WTC11 (cell line): ENCODE results near the gene SPEM3. TPM values are rescaled to one million over a fixed set of nuclear protein-coding genes. Genes with fewer than 3 reads are reported as not detected.

Experiments
- ATAC-seq: fragments of 200-7000 bp; cut with Tn5 transposase; 2 replicates; pipeline ENCODE4 v1.10.0; 2021; ENCODE audit warnings: mild to moderate bottlenecking, moderate library complexity
- CTCF ChIA-PET: fragments of 300-600 bp; sonication (Branson Sonifier 250); formaldehyde crosslinking; loops from one replicate; lab custom pipeline; 2021; ENCODE audit warnings: antibody characterized with exemption; lab: Charles Lee
- POLR2A ChIA-PET: fragments of 350-600 bp; sonication (Branson Sonifier 250); formaldehyde crosslinking; loops from one replicate; lab custom pipeline; 2021; ENCODE audit warnings: antibody characterized with exemption; lab: Charles Lee
- DNase-seq: peaks from one replicate; pipeline ENCODE4 v3.0.0; 2021; ENCODE audit warnings: low spot score
- H3K27ac Mint-ChIP-seq: 2 replicates; pipeline ENCODE4 v1.8.0; 2021; ENCODE audit warnings: mixed read lengths
- H3K27me3 Mint-ChIP-seq: 2 replicates; pipeline ENCODE4 v1.8.0; 2021; ENCODE audit warnings: low read depth, mild to moderate bottlenecking, moderate library complexity, mixed read lengths
- H3K36me3 Mint-ChIP-seq: 2 replicates; pipeline ENCODE4 v1.8.0; 2021; ENCODE audit warnings: mixed read lengths
- H3K4me1 Mint-ChIP-seq: 2 replicates; pipeline ENCODE4 v1.8.0; 2022; ENCODE audit warnings: mixed read lengths
- H3K4me3 Mint-ChIP-seq: 2 replicates; pipeline ENCODE4 v1.8.0; 2021; ENCODE audit warnings: mild to moderate bottlenecking, moderate library complexity, mixed read lengths
- H3K9me3 Mint-ChIP-seq: 2 replicates; pipeline ENCODE4 v1.8.0; 2021; ENCODE audit warnings: mixed read lengths
- FOXK1 ChIP-seq: sonication (generic); formaldehyde crosslinking; IDR thresholded peaks from 2 replicates; pipeline ENCODE4 v1.8.0; 2022; ENCODE audit warnings: mild to moderate bottlenecking, moderate library complexity, missing genetic modification reagents
- GABPB1 ChIP-seq: sonication (generic); formaldehyde crosslinking; IDR thresholded peaks from 2 replicates; pipeline ENCODE4 v1.8.1; 2023; ENCODE audit warnings: mild to moderate bottlenecking, missing genetic modification reagents
- GTF2I ChIP-seq: fragments of 250-450 bp; sonication (Bioruptor Pico); conservative IDR thresholded peaks from 2 replicates; pipeline ENCODE4 v1.4.0; 2021; ENCODE audit warnings: mild to moderate bottlenecking
- JUN ChIP-seq: sonication (generic); formaldehyde crosslinking; IDR thresholded peaks from 2 replicates; pipeline ENCODE4 v1.8.0; 2023; ENCODE audit warnings: mild to moderate bottlenecking, missing genetic modification reagents
- MXD4 ChIP-seq: fragments of 250-450 bp; sonication (Bioruptor Pico); IDR thresholded peaks from 2 replicates; pipeline ENCODE4 v1.8.0; 2021; ENCODE audit warnings: mild to moderate bottlenecking, moderate library complexity, borderline replicate concordance
- NFYB ChIP-seq: sonication (generic); formaldehyde crosslinking; conservative IDR thresholded peaks from 2 replicates; pipeline ENCODE4 v1.8.0; 2022; ENCODE audit warnings: low read depth, missing genetic modification reagents
- RORB ChIP-seq: fragments of 250-450 bp; sonication (Bioruptor Pico); IDR thresholded peaks from 2 replicates; pipeline ENCODE4 v1.9.0; 2021; ENCODE audit warnings: mild to moderate bottlenecking
- SMAD3 ChIP-seq: sonication (generic); formaldehyde crosslinking; IDR thresholded peaks from 2 replicates; pipeline ENCODE4 v1.8.0; 2022; ENCODE audit warnings: missing genetic modification reagents, mild to moderate bottlenecking, borderline replicate concordance
- ZBTB21 ChIP-seq: sonication (generic); formaldehyde crosslinking; IDR thresholded peaks from 2 replicates; pipeline ENCODE4 v1.8.1; 2023; ENCODE audit warnings: mild to moderate bottlenecking, missing genetic modification reagents, borderline replicate concordance
- ZNF671 ChIP-seq: fragments of 250-450 bp; sonication (Bioruptor Pico); IDR thresholded peaks from 2 replicates; pipeline ENCODE4 v1.8.0; 2021; ENCODE audit warnings: mild to moderate bottlenecking
- total RNA-seq: library from RNA; stranded (reverse); gene quantifications from 3 replicates; pipeline ENCODE4 v1.2.3, GENCODE V29; 2021
- TF ChIP-seq, protein P1 (sequence below): sonication (generic); formaldehyde crosslinking; IDR thresholded peaks from 2 replicates; pipeline ENCODE4 v1.8.0; 2022; ENCODE audit warnings: missing genetic modification reagents
- TF ChIP-seq, protein P2 (sequence below): fragments of 250-450 bp; sonication (Bioruptor Pico); conservative IDR thresholded peaks from 2 replicates; pipeline ENCODE4 v1.9.0; 2021; ENCODE audit warnings: mild to moderate bottlenecking
- TF ChIP-seq, protein P3 (sequence below): sonication (generic); formaldehyde crosslinking; IDR thresholded peaks from 2 replicates; pipeline ENCODE4 v1.8.1; 2022; ENCODE audit warnings: mild to moderate bottlenecking, moderate library complexity, missing genetic modification reagents
- TF ChIP-seq, protein P4 (sequence below): sonication (generic); formaldehyde crosslinking; IDR thresholded peaks from 2 replicates; pipeline ENCODE4 v1.8.1; 2023; ENCODE audit warnings: mild to moderate bottlenecking, missing genetic modification reagents, moderate library complexity
- TF ChIP-seq, protein P5 (sequence below): sonication (generic); formaldehyde crosslinking; IDR thresholded peaks from 2 replicates; pipeline ENCODE4 v1.8.1; 2022; ENCODE audit warnings: low read depth, mild to moderate bottlenecking, moderate library complexity, missing genetic modification reagents, borderline replicate concordance
- TF ChIP-seq, protein P6 (sequence below): fragments of 250-450 bp; sonication (Bioruptor Pico); IDR thresholded peaks from 2 replicates; pipeline ENCODE4 v1.9.0; 2021; ENCODE audit warnings: mild to moderate bottlenecking
- TF ChIP-seq, protein P7 (sequence below): sonication (generic); formaldehyde crosslinking; IDR thresholded peaks from 2 replicates; pipeline ENCODE4 v1.8.1; 2023; ENCODE audit warnings: mild to moderate bottlenecking, missing genetic modification reagents

Gene SPEM3
- total RNA-seq, 1 experiment from 2014 or later = not detected

DNA sequence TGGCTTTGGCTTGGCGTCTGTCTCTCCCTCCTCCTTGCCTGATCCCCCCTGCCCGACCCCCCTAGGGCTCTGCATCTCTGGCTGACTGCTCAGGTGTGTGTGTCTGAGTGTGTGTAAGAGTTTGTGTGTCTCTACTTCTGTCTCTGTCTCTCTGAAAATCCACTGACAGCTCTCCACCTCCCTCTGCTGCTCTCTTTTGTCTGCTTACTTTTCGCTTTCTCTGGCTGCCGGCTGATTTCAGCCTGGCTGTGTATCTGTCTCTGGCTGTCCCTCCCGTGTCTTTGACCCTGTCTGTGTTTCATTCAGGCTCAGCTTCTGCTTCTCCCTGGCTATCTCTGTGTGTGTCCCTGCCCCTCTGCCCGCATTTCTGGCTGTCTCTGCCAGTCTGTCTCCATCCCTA, 12.3 kb upstream of the SPEM3 start (continued):
- TF ChIP-seq, protein P1, sequence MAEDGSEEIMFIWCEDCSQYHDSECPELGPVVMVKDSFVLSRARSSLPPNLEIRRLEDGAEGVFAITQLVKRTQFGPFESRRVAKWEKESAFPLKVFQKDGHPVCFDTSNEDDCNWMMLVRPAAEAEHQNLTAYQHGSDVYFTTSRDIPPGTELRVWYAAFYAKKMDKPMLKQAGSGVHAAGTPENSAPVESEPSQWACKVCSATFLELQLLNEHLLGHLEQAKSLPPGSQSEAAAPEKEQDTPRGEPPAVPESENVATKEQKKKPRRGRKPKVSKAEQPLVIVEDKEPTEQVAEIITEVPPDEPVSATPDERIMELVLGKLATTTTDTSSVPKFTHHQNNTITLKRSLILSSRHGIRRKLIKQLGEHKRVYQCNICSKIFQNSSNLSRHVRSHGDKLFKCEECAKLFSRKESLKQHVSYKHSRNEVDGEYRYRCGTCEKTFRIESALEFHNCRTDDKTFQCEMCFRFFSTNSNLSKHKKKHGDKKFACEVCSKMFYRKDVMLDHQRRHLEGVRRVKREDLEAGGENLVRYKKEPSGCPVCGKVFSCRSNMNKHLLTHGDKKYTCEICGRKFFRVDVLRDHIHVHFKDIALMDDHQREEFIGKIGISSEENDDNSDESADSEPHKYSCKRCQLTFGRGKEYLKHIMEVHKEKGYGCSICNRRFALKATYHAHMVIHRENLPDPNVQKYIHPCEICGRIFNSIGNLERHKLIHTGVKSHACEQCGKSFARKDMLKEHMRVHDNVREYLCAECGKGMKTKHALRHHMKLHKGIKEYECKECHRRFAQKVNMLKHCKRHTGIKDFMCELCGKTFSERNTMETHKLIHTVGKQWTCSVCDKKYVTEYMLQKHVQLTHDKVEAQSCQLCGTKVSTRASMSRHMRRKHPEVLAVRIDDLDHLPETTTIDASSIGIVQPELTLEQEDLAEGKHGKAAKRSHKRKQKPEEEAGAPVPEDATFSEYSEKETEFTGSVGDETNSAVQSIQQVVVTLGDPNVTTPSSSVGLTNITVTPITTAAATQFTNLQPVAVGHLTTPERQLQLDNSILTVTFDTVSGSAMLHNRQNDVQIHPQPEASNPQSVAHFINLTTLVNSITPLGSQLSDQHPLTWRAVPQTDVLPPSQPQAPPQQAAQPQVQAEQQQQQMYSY (CRISPR knock-in tag) = no peak
- TF ChIP-seq, protein P2, sequence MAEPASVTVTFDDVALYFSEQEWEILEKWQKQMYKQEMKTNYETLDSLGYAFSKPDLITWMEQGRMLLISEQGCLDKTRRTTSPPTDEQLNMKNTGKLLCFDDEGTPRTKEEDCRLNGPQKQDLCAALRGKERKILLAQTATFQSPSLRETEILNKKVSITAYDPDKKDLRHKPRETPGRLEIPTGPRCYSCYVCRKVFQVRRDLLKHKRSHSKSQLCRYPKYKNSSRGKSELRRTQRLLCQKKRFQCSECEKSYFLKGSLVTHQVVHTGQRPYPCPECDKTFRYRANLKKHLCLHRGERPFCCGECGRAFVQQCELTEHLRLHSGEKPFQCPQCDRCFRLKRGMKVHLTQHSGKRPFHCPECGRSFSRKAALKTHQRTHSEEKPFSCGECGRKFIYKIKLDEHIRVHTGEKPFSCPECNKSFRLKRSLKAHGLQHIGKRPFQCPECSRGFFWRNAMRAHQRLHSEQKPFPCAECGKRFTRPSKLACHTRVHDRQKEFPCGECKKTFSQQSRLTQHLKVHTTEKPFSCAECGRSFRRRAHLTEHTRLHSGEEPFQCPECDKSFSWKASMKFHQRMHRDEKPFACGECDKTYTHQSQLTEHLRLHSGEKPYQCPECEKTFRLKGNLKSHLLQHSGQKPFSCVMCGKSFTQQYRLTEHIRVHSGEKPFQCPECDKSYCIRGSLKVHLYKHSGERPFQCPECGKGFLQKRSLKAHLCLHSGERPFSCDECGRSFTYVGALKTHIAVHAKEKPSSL = no peak
- TF ChIP-seq, protein P3, sequence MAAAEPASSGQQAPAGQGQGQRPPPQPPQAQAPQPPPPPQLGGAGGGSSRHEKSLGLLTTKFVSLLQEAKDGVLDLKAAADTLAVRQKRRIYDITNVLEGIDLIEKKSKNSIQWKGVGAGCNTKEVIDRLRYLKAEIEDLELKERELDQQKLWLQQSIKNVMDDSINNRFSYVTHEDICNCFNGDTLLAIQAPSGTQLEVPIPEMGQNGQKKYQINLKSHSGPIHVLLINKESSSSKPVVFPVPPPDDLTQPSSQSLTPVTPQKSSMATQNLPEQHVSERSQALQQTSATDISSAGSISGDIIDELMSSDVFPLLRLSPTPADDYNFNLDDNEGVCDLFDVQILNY (CRISPR knock-in tag) = no peak
- no peak for TF ChIP-seq NFYB (CRISPR knock-in tag)
- TF ChIP-seq MXD4 = no peak

DNA sequence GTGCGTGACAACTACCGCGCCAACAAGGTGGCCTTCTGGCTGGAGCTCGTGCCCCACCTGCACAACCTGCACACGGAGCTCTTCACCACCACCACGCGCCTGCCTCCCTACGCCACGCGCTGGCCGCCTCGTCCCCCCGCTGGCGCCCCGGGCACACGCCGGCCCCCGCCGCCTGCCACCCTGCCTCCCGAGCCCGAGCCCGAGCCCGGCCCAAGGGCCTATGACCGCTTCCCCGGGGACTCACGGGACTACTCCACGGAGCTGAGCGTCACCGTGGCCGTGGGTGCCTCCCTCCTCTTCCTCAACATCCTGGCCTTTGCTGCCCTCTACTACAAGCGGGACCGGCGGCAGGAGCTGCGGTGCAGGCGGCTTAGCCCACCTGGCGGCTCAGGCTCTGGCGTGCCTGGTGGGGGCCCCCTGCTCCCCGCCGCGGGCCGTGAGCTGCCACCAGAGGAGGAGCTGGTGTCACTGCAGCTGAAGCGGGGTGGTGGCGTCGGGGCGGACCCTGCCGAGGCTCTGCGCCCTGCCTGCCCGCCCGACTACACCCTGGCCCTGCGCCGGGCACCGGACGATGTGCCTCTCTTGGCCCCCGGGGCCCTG, 11.5 kb upstream of the SPEM3 start:
- no peak overlapping the region for H3K27ac Mint-ChIP-seq
- H3K27me3 Mint-ChIP-seq = no peaks in the 10 kb centered on the region
- ChIA-PET CTCF (interaction anchor here (0.9 to 1.0 kb wide), 2 partner anchors 62 to 86 kb away, joined by 4 to 5 read pairs; no protein-coding TSS in a partner anchor), POLR2A (interaction anchor here (0.6 kb wide), 1 partner anchor 24 kb away, joined by 7 read pairs; no protein-coding TSS in a partner anchor)
- TF ChIP-seq, protein P2 = no peak
- TF ChIP-seq RORB (CRISPR knock-in tag) (no peak), FOXK1 (CRISPR knock-in tag) (no peak), JUN (CRISPR knock-in tag) (no peak), SMAD3 (CRISPR knock-in tag) (no peak), ZBTB21 (CRISPR knock-in tag) (no peak), GABPB1 (CRISPR knock-in tag) (no peak), GTF2I (no peak), ZNF671 (no peak)
- TF ChIP-seq, protein P4, sequence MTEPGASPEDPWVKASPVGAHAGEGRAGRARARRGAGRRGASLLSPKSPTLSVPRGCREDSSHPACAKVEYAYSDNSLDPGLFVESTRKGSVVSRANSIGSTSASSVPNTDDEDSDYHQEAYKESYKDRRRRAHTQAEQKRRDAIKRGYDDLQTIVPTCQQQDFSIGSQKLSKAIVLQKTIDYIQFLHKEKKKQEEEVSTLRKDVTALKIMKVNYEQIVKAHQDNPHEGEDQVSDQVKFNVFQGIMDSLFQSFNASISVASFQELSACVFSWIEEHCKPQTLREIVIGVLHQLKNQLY (CRISPR knock-in tag) = no peak
- TF ChIP-seq, protein P5, sequence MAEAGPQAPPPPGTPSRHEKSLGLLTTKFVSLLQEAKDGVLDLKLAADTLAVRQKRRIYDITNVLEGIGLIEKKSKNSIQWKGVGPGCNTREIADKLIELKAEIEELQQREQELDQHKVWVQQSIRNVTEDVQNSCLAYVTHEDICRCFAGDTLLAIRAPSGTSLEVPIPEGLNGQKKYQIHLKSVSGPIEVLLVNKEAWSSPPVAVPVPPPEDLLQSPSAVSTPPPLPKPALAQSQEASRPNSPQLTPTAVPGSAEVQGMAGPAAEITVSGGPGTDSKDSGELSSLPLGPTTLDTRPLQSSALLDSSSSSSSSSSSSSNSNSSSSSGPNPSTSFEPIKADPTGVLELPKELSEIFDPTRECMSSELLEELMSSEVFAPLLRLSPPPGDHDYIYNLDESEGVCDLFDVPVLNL (CRISPR knock-in tag) = no peak
- TF ChIP-seq, protein P6, sequence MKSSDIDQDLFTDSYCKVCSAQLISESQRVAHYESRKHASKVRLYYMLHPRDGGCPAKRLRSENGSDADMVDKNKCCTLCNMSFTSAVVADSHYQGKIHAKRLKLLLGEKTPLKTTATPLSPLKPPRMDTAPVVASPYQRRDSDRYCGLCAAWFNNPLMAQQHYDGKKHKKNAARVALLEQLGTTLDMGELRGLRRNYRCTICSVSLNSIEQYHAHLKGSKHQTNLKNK (CRISPR knock-in tag) = no peak
- TF ChIP-seq, protein P7, sequence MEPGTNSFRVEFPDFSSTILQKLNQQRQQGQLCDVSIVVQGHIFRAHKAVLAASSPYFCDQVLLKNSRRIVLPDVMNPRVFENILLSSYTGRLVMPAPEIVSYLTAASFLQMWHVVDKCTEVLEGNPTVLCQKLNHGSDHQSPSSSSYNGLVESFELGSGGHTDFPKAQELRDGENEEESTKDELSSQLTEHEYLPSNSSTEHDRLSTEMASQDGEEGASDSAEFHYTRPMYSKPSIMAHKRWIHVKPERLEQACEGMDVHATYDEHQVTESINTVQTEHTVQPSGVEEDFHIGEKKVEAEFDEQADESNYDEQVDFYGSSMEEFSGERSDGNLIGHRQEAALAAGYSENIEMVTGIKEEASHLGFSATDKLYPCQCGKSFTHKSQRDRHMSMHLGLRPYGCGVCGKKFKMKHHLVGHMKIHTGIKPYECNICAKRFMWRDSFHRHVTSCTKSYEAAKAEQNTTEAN (CRISPR knock-in tag) = no peak
- TF ChIP-seq, protein P3 (CRISPR knock-in tag) = no peak
- DNase-seq = no peak
- peaks cover 23% of the 10 kb centered on the region for H3K4me1 Mint-ChIP-seq
- no peak for ATAC-seq
- no peak overlapping the region for H3K4me3 Mint-ChIP-seq
- no peaks in the 10 kb centered on the region for H3K9me3 Mint-ChIP-seq
- peaks cover 16% of the 10 kb centered on the region; the same call in 1 of the 2 replicates for H3K36me3 Mint-ChIP-seq
